Ectodermal cell (in vitro differentiated cells): ENCODE data around the gene GNAS.

ENCODE experiments used
- H3K27ac ChIP-seq: 2 replicates; pipeline ENCODE4 v1.7.0; 2013; ENCODE audit warnings: mild to moderate bottlenecking, low read depth, low read length; ENCODE audit not compliant: insufficient read depth, poor library complexity, severe bottlenecking
- H3K27me3 ChIP-seq: 2 replicates; pipeline ENCODE4 v1.7.0; 2013; ENCODE audit warnings: mild to moderate bottlenecking, low read length; ENCODE audit not compliant: insufficient read depth, control insufficient read depth, poor library complexity, severe bottlenecking
- H3K36me3 ChIP-seq: one replicate; pipeline ENCODE4 v1.7.0; 2013; ENCODE audit warnings: low read length; ENCODE audit not compliant: control insufficient read depth, insufficient read depth
- H3K4me1 ChIP-seq: one replicate; pipeline ENCODE4 v1.7.0; 2013; ENCODE audit warnings: low read length; ENCODE audit not compliant: control insufficient read depth, insufficient read depth
- H3K4me3 ChIP-seq: 2 replicates; pipeline ENCODE4 v1.7.0; 2013; ENCODE audit warnings: low read depth, low read length, control low read depth; ENCODE audit not compliant: insufficient read depth
- H3K9me3 ChIP-seq: 2 replicates; pipeline ENCODE4 v1.7.0; 2013; ENCODE audit warnings: mild to moderate bottlenecking, low read length, moderate library complexity; ENCODE audit not compliant: control insufficient read depth
- WGBS, 2 experiments: methylation state at CpG; one replicate each; pipeline ENCODE4 v1.1.7; 2013; ENCODE audit warnings: missing lambda C conversion rate in 2 of 2; 5-methylcytosine and 5-hydroxymethylcytosine counted together

The GNAS gene

GRCh38 chr20:58868795-58869194 is 16.3 kb downstream of the GNAS start:
- Histone ChIP-seq H3K9me3 (no peaks in the 10 kb centered on the region), H3K27ac (no peak overlapping the region), H3K4me3 (no peak overlapping the region), H3K27me3 (no peaks in the 10 kb centered on the region), H3K36me3 (no peaks in the 10 kb centered on the region), H3K4me1 (no peaks in the 10 kb centered on the region)
- 49 to 51% methylated on average over 14 of the region's 14 CpGs for WGBS, 2 experiments

- Histone ChIP-seq H3K9me3 (no peaks in the 10 kb centered on the region), H3K4me1 (peaks cover 3% of the 10 kb centered on the region), H3K36me3 (no peaks in the 10 kb centered on the region), H3K4me3 (no peak overlapping the region), H3K27me3 (no peaks in the 10 kb centered on the region), H3K27ac (no peak overlapping the region)
- WGBS, 2 experiments, result 81 to 83% methylated on average over 7 of the region's 7 CpGs
Measured at GRCh38 chr20:58869662-58870227, 17.2 kb downstream of the GNAS start.

- Histone ChIP-seq H3K27ac (no peak overlapping the region), H3K9me3 (no peaks in the 10 kb centered on the region), H3K4me3 (no peak overlapping the region), H3K4me1 (peaks cover 9% of the 10 kb centered on the region), H3K36me3 (no peaks in the 10 kb centered on the region), H3K27me3 (no peaks in the 10 kb centered on the region)
- 72 to 76% methylated on average over 4 to 5 of the region's 7 CpGs for WGBS, 2 experiments
Measured at GRCh38 chr20:58870293-58871014, 17.9 kb downstream of the GNAS start.

GRCh38 chr20:58871533-58872102 is 19.1 kb downstream of the GNAS start:
- Histone ChIP-seq H3K27ac (no peak overlapping the region), H3K4me1 (peaks cover 16% of the 10 kb centered on the region), H3K4me3 (no peak overlapping the region), H3K36me3 (no peaks in the 10 kb centered on the region), H3K9me3 (no peaks in the 10 kb centered on the region), H3K27me3 (no peaks in the 10 kb centered on the region)
- 86 to 87% methylated on average over 6 of the region's 8 CpGs for WGBS, 2 experiments

- Histone ChIP-seq H3K4me1 (peaks cover 37% of the 10 kb centered on the region), H3K27ac (no peak overlapping the region), H3K9me3 (no peaks in the 10 kb centered on the region), H3K27me3 (no peaks in the 10 kb centered on the region), H3K4me3 (no peak overlapping the region), H3K36me3 (no peaks in the 10 kb centered on the region)
- 93 to 98% methylated on average over 1 of the region's 1 CpG for WGBS, 2 experiments
Measured at GRCh38 chr20:58874469-58874868, 22.0 kb downstream of the GNAS start.

GRCh38 chr20:58875111-58875510 is 22.6 kb downstream of the GNAS start:
- no peaks in the 10 kb centered on the region for H3K27me3 ChIP-seq
- H3K27ac ChIP-seq, result no peak overlapping the region
- H3K9me3 ChIP-seq, result no peaks in the 10 kb centered on the region
- H3K36me3 ChIP-seq, result no peaks in the 10 kb centered on the region
- WGBS, 2 experiments, result 50 to 54% methylated on average over 3 of the region's 3 CpGs
- no peak overlapping the region for H3K4me3 ChIP-seq
- H3K4me1 ChIP-seq, result peaks cover 40% of the 10 kb centered on the region

- WGBS, 2 experiments, result 82 to 86% methylated on average over 12 of the region's 12 CpGs
- Histone ChIP-seq H3K27ac (no peak overlapping the region), H3K27me3 (no peaks in the 10 kb centered on the region)
Measured at GRCh38 chr20:58875541-58876134, 23.1 kb downstream of the GNAS start.

GRCh38 chr20:58876437-58876836 is 23.9 kb downstream of the GNAS start:
- Histone ChIP-seq H3K9me3 (no peaks in the 10 kb centered on the region), H3K36me3 (no peaks in the 10 kb centered on the region), H3K27ac (no peak overlapping the region), H3K4me3 (no peak overlapping the region), H3K27me3 (no peaks in the 10 kb centered on the region), H3K4me1 (peaks cover 41% of the 10 kb centered on the region)
- WGBS, 2 experiments, result 83 to 89% methylated on average over 7 of the region's 7 CpGs

More at GRCh38 chr20:58875541-58876134, 23.1 kb downstream of the GNAS start:
- no peaks in the 10 kb centered on the region for H3K36me3 ChIP-seq
- peaks cover 41% of the 10 kb centered on the region for H3K4me1 ChIP-seq
- H3K4me3 ChIP-seq, result no peak overlapping the region
- no peaks in the 10 kb centered on the region for H3K9me3 ChIP-seq

GRCh38 chr20:58877050-58877975 is 24.8 kb downstream of the GNAS start:
- Histone ChIP-seq H3K4me3 (no peak overlapping the region), H3K27ac (peak overlapping the region; percentile 41), H3K4me1 (peaks cover 41% of the 10 kb centered on the region), H3K36me3 (no peaks in the 10 kb centered on the region), H3K9me3 (no peaks in the 10 kb centered on the region), H3K27me3 (no peaks in the 10 kb centered on the region)
- 25 to 32% methylated on average over 10 to 11 of the region's 11 CpGs for WGBS, 2 experiments
